Measurements from ENCODE around the gene TICRR. TPM values are rescaled to one million over a fixed set of nuclear protein-coding genes. Genes with fewer than 3 reads are reported as not detected.

TICRR gene
- total RNA-seq, 1 experiment from 2014 or later = 45.2 TPM

- no peak for DNase-seq
- no peak for TF ChIP-seq CTCF (IDR thresholded peaks at IDR 0.05; ENCODE audit: unreplicated experiment)
- Mint-ChIP-seq H3K4me1 (ENCODE audit: low read depth, unreplicated experiment) (no peaks in the 10 kb centered on the region), H3K4me3 (ENCODE audit: low read depth, unreplicated experiment) (no peak overlapping the region), H3K9me3 (ENCODE audit: low read depth, unreplicated experiment) (peaks cover 6% of the 10 kb centered on the region), H3K27ac (ENCODE audit: unreplicated experiment) (no peak overlapping the region), H3K36me3 (ENCODE audit: insufficient read depth, unreplicated experiment) (peaks cover 44% of the 10 kb centered on the region), H3K27me3 (ENCODE audit: unreplicated experiment) (no peaks in the 10 kb centered on the region)
- BruUV-seq (replicated peaks) = TSS peak; percentile 3
- intact Hi-C loops (cut with micrococcal nuclease; ENCODE audit: unreplicated experiment) = no loop called here
- CTCF ChIA-PET = no interaction called here
These were observed 57.5 kb downstream of the TICRR start for GRCh38 chr15:89632563-89633430.

GRCh38 chr15:89633585-89633984 is 58.3 kb downstream of the TICRR start:
- Mint-ChIP-seq H3K27me3 (ENCODE audit: unreplicated experiment) (no peaks in the 10 kb centered on the region), H3K9me3 (ENCODE audit: low read depth, unreplicated experiment) (peaks cover 6% of the 10 kb centered on the region), H3K36me3 (ENCODE audit: insufficient read depth, unreplicated experiment) (peaks cover 37% of the 10 kb centered on the region), H3K27ac (ENCODE audit: unreplicated experiment) (no peak overlapping the region), H3K4me3 (ENCODE audit: low read depth, unreplicated experiment) (no peak overlapping the region), H3K4me1 (ENCODE audit: low read depth, unreplicated experiment) (no peaks in the 10 kb centered on the region)
- intact Hi-C loops (cut with micrococcal nuclease; ENCODE audit: unreplicated experiment) = no loop called here
- CTCF ChIA-PET = no interaction called here
- DNase-seq = no peak
- BruUV-seq (replicated peaks) = no TSS peak
- no peak for TF ChIP-seq CTCF (IDR thresholded peaks at IDR 0.05; ENCODE audit: unreplicated experiment)

- H3K9me3 Mint-ChIP-seq (ENCODE audit: low read depth, unreplicated experiment) = peaks cover 2% of the 10 kb centered on the region
- H3K4me1 Mint-ChIP-seq (ENCODE audit: low read depth, unreplicated experiment) = no peaks in the 10 kb centered on the region
- no peaks in the 10 kb centered on the region for H3K36me3 Mint-ChIP-seq (ENCODE audit: insufficient read depth, unreplicated experiment)
- H3K4me3 Mint-ChIP-seq (ENCODE audit: low read depth, unreplicated experiment) = no peak overlapping the region
- CTCF ChIA-PET = no interaction called here
- BruUV-seq (replicated peaks) = no TSS peak
- no peak for TF ChIP-seq CTCF (IDR thresholded peaks at IDR 0.05; ENCODE audit: unreplicated experiment)
- H3K27ac Mint-ChIP-seq (ENCODE audit: unreplicated experiment) = no peak overlapping the region
- intact Hi-C loops (cut with micrococcal nuclease; ENCODE audit: unreplicated experiment) = loop anchor here (10.0 kb wide), 1 partner anchor 105 kb away; no protein-coding TSS in a partner anchor
- H3K27me3 Mint-ChIP-seq (ENCODE audit: unreplicated experiment) = no peaks in the 10 kb centered on the region
- no peak for DNase-seq
These were observed 65.0 kb downstream of the TICRR start for GRCh38 chr15:89640245-89640644.

- no peak for TF ChIP-seq CTCF (IDR thresholded peaks at IDR 0.05; ENCODE audit: unreplicated experiment)
- DNase-seq = no peak
- no peaks in the 10 kb centered on the region for H3K9me3 Mint-ChIP-seq (ENCODE audit: low read depth, unreplicated experiment)
- CTCF ChIA-PET = no interaction called here
- no peaks in the 10 kb centered on the region for H3K27me3 Mint-ChIP-seq (ENCODE audit: unreplicated experiment)
- H3K27ac Mint-ChIP-seq (ENCODE audit: unreplicated experiment) = no peak overlapping the region
- H3K36me3 Mint-ChIP-seq (ENCODE audit: insufficient read depth, unreplicated experiment) = no peaks in the 10 kb centered on the region
- no TSS peak for BruUV-seq (replicated peaks)
- no peak overlapping the region for H3K4me3 Mint-ChIP-seq (ENCODE audit: low read depth, unreplicated experiment)
- intact Hi-C loops (cut with micrococcal nuclease; ENCODE audit: unreplicated experiment) = loop anchor here (10.0 kb wide), 1 partner anchor 104 kb away; no protein-coding TSS in a partner anchor
- no peaks in the 10 kb centered on the region for H3K4me1 Mint-ChIP-seq (ENCODE audit: low read depth, unreplicated experiment)
These were observed 65.8 kb downstream of the TICRR start for GRCh38 chr15:89641053-89641452.
